ENCODE data around the gene BORCS5. TPM values are rescaled to one million over a fixed set of nuclear protein-coding genes. Genes with fewer than 3 reads are reported as not detected.

Gene BORCS5
- total RNA-seq, 1 donor from 2014 or later = 6.1 TPM

DNA sequence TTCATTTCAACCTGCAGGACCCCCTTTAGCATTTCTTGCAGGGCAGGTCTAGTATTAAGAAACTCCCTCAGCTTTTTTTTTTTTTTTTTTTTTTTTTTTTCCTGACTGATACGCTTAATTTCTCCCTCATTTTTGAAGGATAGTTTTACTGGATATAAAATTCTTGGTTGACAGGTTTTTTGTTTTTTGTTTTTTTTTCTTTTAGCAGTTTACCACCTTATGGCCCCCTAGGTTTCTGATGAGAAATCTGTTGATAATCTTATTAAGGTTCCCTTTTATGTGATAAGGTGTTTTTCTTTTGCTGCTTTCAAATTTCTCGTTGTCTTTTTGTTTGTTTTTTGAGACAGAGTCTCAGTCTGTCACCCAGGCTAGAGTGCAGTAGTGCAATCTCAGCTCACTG lies 66.5 kb downstream of the BORCS5 start:
- DNase-seq (ENCODE audit: low read depth) = no peak
- TF ChIP-seq, protein P1, sequence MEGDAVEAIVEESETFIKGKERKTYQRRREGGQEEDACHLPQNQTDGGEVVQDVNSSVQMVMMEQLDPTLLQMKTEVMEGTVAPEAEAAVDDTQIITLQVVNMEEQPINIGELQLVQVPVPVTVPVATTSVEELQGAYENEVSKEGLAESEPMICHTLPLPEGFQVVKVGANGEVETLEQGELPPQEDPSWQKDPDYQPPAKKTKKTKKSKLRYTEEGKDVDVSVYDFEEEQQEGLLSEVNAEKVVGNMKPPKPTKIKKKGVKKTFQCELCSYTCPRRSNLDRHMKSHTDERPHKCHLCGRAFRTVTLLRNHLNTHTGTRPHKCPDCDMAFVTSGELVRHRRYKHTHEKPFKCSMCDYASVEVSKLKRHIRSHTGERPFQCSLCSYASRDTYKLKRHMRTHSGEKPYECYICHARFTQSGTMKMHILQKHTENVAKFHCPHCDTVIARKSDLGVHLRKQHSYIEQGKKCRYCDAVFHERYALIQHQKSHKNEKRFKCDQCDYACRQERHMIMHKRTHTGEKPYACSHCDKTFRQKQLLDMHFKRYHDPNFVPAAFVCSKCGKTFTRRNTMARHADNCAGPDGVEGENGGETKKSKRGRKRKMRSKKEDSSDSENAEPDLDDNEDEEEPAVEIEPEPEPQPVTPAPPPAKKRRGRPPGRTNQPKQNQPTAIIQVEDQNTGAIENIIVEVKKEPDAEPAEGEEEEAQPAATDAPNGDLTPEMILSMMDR (conservative IDR thresholded peaks at IDR 0.05; ENCODE audit: low read depth, low read length) = no peak
- no peak overlapping the region for H3K4me3 ChIP-seq (ENCODE audit: low read depth, low read length)

DNA sequence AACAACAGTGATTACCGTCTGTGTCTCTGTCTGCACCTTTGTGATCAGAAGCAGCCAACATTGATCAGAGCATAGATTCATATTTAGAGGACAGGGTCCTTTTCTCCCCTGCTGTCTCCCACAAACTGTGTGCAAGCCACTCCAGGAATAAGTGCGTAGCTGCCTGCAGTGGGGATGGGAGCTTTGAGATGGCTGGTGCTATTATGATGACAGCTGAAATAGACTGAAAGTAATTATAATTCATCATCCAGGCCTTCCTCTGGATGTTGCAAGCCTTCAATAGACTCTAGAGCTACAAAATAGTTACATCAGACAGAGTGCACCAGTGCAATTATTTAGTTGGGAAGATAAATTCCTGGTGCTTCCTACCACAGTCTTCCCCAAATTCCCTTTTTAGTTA lies 68.1 kb downstream of the BORCS5 start:
- DNase-seq (ENCODE audit: low read depth) = no peak
- H3K4me3 ChIP-seq (ENCODE audit: low read depth, low read length) = no peak overlapping the region
- TF ChIP-seq, protein P1 (conservative IDR thresholded peaks at IDR 0.05; ENCODE audit: low read depth, low read length) = no peak

DNA sequence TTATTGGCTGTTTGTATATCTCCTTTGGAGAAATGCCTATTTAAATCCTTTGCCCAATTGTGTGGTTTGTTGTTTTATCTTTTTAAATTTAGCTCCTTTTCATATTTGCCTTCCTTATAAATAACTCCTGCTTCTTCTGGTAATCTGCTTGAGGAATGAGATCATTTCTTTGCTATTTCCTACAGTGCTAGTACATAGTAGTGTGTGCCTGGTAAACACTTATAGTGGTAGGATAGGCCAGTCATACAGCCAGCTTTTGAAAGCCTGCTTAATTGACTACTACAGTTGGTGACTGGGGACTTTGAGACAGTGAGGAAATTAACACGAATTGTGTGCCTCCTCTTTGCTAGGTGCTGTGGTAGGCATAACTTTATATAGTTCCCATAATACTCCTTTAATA lies 68.7 kb downstream of the BORCS5 start:
- TF ChIP-seq, protein P1 (conservative IDR thresholded peaks at IDR 0.05; ENCODE audit: low read depth, low read length) = no peak
- DNase-seq (ENCODE audit: low read depth) = no peak
- no peak overlapping the region for H3K4me3 ChIP-seq (ENCODE audit: low read depth, low read length)

DNA sequence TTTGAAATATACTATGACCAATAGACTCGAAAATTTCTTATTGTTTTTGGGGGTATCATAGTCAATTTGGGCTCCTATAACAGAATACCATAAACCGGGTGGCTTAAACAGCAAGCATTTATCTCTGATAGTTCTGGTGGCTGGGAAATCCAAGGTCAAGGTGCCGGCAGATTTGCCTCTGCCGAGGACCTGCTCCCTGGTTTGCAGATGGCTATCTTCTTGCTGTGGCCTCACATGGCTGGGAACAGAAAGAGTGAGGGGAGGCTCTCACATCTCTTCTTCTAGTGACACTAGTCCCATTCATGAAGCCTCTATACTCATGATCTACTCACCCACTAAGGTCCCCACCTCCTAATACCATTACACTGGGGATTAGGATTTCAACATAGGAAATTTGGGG lies 70.7 kb downstream of the BORCS5 start:
- no peak for DNase-seq (ENCODE audit: low read depth)
- TF ChIP-seq, protein P1 (conservative IDR thresholded peaks at IDR 0.05; ENCODE audit: low read depth, low read length) = no peak
- no peak overlapping the region for H3K4me3 ChIP-seq (ENCODE audit: low read depth, low read length)

DNA sequence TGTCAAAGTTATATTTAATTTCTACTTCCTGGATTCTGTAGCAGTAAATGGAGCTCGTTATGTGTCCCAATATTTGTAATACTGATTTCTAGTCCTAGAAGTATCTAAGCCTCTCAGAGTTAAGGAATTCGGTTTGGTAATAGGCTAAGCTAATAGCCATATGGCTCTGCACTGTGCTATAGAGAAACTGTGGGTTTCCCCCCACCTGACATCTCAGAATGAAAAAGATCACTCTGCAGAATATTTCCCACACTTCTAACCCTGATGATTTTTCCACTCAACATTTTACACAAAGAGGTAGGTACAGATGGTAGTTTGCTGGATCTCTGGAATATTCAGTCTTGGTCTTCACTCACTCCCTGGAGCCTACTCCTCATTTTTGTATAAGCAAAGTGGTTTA lies 71.2 kb downstream of the BORCS5 start:
- TF ChIP-seq, protein P1 (conservative IDR thresholded peaks at IDR 0.05; ENCODE audit: low read depth, low read length) = no peak
- no peak overlapping the region for H3K4me3 ChIP-seq (ENCODE audit: low read depth, low read length)
- no peak for DNase-seq (ENCODE audit: low read depth)

DNA sequence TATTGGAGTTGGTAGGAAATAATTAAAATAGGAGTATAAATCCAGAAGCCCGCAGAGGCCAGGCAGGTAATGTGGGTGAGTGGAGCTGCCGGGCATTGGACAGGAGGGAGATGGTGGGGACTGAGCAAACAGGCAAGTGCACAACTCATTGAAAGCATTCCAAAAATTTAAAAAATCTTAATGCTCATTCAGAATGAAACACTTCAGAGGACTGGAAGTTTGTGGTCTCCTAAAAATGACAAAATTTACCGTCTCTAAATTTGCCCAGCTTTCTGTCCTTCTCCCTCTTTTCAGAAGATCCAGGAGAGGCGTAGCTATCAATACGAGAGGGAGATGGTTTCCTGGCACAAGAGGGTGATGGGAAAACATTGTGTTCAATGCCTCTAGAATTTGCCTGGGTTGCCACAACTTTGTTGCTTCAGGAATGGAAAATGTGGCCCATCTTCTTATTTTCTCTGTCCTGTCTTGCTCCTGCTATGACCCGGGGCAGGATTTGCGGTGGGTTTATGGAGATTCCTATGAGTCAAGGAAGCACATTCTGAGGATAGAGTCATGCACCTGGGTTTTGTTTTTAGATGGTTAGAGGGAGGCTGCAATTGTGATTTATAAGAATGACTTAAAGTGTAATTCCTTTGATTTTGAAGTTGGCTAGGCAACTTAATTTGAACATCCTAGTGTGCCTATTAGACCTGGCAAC lies 72.2 kb downstream of the BORCS5 start:
- DNase-seq (ENCODE audit: low read depth) = no peak
- H3K4me3 ChIP-seq (ENCODE audit: low read depth, low read length) = no peak overlapping the region
- TF ChIP-seq, protein P1 (conservative IDR thresholded peaks at IDR 0.05; ENCODE audit: low read depth, low read length) = no peak

DNA sequence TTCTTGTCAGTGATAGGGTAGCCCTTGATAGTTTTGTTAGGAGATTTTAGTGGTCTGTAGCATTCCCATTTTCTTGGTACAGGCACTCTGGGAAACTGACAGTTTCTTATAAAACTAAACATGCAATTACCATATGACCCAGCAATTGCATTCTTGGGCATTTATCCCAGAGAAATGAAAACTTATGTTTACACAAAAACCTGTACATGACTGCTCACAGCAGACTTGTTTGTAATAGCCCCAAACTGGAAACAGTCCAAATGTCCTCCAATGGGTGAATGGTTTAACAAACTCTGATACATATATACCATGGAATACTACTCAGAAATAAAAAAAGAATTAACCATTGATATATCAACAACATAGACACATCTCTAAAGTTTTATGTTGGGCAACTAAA lies 75.5 kb downstream of the BORCS5 start:
- DNase-seq (ENCODE audit: low read depth) = no peak
- no peak overlapping the region for H3K4me3 ChIP-seq (ENCODE audit: low read depth, low read length)
- TF ChIP-seq, protein P1 (conservative IDR thresholded peaks at IDR 0.05; ENCODE audit: low read depth, low read length) = no peak

Measured in epithelial cell of proximal tubule (primary cell).